ENCODE results near the gene TNK2.

GRCh38 chr3:195850857-195851543, 57.4 kb downstream of the TNK2 start:
- TF ChIP-seq CTCF (IDR thresholded peaks at IDR 0.05) (peak; percentile 99 to 100 (median 100)), POLR2A (IDR thresholded peaks at IDR 0.05) (no peak)

All from esophagus squamous epithelium (tissue), 4 donors.